Measurements from ENCODE around the gene NDUFA13.

Gene NDUFA13

DNA sequence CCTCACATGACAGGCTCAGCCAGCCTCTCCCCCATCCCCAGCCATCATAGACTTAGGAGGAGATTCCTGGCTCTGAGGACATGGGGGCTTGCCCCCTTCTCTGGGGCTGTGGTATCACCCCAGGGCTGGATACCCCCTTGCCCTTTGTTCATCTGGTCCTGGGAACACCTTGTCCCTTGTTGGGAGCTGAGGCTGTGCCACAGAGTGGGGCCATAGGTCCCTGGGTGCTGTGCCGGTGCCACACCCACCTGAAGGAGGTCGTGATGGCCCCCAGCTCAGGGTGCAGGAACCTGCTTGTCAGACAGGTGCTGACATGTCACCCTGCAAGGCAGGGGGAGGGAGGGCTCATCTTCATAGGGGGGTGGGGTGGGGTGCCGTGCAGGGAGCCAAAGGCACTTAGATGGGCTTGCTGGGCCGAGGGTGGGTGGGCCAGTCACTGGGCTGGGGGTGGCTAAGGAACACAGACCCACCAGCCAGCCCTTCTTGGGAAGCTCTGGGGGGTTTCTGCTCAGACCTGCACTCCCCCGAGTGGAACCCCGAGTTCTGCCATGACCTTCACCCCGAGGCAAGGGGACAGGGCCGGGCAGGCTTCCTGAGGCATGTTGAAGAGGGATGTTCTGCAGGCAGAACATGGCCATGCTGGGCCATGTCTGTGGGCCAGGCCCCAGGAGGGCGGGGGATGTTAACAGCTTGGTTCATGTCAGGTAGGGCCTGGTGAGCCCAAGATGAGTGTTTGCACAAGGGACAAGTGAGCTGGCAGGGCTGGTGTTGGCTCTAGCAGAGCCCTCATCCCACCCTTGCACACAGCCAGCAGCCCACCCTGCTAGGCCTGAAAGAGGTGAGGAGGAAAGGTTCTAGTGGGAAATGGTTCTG lies 28.7 kb upstream of the NDUFA13 start:
- TF ChIP-seq, protein P1, sequence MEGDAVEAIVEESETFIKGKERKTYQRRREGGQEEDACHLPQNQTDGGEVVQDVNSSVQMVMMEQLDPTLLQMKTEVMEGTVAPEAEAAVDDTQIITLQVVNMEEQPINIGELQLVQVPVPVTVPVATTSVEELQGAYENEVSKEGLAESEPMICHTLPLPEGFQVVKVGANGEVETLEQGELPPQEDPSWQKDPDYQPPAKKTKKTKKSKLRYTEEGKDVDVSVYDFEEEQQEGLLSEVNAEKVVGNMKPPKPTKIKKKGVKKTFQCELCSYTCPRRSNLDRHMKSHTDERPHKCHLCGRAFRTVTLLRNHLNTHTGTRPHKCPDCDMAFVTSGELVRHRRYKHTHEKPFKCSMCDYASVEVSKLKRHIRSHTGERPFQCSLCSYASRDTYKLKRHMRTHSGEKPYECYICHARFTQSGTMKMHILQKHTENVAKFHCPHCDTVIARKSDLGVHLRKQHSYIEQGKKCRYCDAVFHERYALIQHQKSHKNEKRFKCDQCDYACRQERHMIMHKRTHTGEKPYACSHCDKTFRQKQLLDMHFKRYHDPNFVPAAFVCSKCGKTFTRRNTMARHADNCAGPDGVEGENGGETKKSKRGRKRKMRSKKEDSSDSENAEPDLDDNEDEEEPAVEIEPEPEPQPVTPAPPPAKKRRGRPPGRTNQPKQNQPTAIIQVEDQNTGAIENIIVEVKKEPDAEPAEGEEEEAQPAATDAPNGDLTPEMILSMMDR (IDR thresholded peaks at IDR 0.05; ENCODE audit: low read depth, low read length), result no peak
- no peak for DNase-seq (ENCODE audit: extremely low read depth, low read depth)

DNA sequence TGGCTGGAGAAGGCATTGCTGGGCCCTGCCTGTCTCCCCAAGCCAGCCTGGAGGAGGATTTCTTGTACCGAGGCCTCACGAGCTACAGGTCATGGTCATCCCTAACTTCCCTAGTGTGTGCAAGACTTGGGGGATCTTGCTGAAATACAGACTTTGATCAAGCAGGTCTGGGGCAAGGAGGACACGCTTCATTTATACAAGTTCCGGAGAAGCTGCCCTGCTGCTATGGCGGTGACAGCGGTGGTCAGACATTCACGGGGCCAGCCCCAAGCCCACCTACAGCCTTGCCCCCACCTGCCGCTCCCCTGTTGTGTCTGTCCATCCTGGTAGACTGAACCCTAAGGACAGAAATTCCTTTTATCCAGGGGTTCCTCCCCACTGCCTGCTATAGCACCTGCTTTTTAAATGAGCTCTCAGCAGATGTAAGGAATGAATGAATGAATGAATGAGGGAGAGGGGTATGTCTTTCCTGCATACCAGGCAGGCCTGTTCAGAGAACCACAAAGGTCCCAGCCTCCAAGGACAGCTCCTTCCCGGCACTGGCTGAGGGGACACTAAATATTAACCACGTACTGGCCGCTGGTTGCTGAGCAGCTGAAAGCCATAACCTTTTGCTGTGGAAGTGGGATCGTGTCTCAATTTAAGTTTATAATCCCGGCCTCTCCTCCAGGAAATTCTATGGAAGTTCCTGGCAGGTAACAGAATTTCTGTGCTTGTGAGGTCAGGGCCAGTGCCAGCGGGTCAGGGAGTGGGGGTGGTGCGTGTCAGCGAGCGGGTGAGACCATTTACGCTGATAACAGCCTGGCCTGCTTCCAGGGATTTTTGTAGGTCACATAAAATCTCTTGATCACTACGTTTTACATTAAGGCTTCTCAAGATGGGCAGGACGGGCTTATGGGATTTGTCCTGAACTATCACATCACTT lies 27.8 kb upstream of the NDUFA13 start:
- TF ChIP-seq, protein P1 (IDR thresholded peaks at IDR 0.05; ENCODE audit: low read depth, low read length), result no peak
- no peak for DNase-seq (ENCODE audit: extremely low read depth, low read depth)

DNA sequence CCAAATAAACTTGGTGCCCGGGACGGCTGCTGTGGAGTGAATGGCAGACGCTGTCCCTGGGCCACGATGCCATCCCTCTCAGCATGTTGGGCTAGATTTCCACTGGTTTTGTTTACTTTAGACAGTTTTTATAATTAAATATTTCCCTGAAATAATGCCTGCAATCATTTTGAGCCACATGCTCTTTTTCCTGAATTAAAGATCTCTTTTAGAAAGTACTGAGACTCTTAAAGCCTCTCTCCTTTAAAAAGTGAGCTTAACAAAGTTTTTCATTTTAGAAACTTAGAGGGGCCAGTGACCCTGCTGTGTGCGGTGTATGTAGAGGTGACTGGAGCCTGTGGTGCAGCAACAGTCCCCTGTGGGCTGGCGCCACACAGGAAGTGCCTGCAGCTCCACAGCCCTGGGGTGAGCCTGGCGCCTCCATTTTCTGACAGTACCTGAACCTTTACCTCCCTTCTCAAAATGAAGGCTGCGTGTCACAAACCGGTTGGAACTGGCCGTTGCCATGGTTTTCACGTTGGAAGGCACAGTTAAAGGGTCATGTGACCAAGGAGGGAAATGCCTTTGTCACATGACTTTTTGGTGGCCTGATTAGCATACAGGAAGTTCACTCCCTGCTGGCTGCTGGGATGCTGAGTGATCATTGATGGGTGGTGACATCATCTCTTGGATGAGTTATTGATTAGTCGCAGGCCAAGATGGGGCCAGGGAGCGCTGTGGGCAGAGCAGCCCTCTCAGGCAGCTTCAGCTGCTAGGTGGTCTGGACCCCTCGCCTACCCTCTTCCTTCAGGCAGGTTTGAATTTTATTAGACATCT lies 26.9 kb upstream of the NDUFA13 start:
- DNase-seq (ENCODE audit: extremely low read depth, low read depth), result peak; percentile 87
- TF ChIP-seq, protein P1 (IDR thresholded peaks at IDR 0.05; ENCODE audit: low read depth, low read length), result no peak

DNA sequence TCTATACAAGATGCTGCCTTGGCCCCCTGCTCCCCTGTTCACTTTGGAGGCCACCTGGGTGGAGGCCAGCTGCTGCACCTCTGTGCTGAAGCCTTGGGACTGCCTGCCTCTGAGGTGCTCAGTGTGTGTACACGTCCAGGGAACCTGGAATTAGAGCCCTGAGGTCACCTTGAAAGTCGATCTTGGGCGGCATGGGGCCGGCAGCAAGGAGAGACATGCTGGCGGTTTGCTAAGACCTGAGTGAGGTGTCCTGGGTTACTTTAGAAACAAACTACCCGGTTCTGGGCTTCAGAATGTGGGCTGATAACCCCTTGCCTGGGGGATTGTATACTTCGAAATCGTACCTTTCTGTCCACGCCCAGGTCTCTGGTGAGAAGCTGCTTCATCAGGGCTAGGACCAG lies 26.2 kb upstream of the NDUFA13 start:
- TF ChIP-seq, protein P1 (IDR thresholded peaks at IDR 0.05; ENCODE audit: low read depth, low read length), result no peak
- DNase-seq (ENCODE audit: extremely low read depth, low read depth), result no peak

DNA sequence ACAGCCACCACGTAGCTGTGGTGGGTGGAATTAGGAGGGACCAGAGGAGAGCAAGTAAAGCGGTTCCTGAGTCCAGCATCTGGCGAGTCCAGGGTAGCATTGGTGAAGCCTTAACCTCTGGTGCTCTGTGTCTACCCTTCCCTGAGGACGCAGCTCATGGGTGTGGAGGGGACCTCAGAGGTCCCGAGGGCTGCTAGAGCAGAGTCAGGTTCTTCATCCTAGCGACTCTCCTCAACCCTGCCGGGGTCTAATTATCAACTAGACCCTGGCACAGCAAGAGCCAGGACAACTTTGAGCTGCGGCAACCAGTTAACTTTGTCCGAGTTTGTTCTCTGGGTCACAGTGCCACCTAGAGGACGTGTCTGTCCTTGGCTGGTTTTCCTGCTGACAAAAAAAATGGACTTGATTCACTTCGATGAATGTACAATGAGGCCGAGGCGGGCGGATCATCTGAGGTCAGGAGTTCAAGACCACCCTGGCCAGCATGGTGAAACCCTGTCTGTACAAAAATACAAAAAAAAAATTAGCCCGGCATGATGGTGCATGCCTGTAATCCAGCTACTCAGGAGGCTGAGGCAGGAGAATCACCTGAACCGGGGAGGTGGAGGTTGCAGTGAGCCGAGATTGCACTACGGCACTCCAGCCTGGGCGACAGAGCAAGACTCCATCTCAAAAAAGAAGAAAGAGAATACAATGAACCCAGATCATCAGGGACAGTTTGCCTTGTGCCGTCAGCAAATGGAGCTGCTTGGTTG lies 25.6 kb upstream of the NDUFA13 start:
- DNase-seq (ENCODE audit: extremely low read depth, low read depth), result peak; percentile 64
- TF ChIP-seq, protein P1 (IDR thresholded peaks at IDR 0.05; ENCODE audit: low read depth, low read length), result peak; percentile 79

DNA sequence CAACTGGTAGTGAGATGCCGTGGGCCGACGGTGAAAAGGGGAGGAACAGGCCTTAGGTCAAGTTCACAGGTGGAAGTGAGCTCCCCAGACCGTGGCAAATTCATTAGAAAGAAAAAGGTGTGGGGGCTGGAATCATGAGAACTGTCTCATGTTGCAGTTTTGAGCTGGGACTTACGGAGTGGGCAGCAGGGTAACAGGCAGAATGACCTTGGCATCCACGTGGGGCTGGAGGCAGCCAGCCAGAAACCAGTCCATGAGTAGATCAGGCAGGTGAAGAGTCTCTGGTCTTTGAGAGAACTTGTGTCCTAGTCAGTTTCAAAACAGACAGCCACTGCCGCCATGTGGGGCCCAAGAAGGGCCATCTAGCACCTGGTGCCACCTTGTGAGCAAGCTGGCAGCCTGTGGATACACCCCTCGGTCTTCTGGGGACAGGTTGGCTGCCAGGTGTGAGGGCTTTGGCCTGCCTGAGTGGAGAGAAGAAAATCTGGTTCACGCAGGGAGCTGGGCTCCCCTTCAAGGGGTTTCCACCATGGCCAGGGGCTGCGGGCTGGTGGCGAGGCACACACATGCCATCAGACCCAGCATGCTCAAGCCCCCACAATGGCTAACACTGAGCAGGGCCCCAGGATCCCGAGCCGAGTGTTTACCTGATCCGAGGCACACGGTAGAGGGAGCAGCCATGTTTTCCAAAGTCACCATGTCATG lies 24.6 kb upstream of the NDUFA13 start:
- TF ChIP-seq, protein P1 (IDR thresholded peaks at IDR 0.05; ENCODE audit: low read depth, low read length), result no peak
- no peak for DNase-seq (ENCODE audit: extremely low read depth, low read depth)
